ENCODE measurements around the gene DDR2.

DNA sequence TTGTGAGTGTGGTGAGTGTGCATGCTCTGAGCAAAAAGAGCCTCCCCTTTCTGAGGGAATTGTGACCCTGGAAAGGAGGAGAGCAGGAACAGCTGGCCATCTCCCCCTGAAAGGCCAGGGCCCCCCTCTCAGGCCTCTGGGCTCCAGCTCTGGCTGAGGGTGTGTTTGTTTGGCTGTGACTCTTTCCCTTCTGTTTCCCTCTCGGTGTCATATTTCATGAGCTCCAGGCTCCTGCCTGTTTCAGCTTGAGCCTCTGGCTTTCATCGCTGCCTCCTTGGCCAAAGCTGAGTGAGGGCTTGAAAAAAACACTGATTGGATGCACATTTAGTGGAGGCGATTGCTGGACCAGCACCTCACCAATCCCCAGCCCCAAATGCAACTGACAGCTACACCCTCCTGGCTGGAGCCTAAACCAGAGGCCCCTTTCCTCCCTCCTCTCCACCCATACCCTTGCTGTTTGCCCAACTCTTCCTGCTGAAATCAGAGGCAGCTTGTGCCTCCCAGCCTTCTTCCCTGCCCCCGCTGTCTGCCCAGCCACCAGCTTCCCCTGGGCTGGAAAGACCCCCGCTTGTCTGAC, 64.1 kb downstream of the DDR2 start:
- TF ChIP-seq ZFP30 (CRISPR knock-in tag; IDR thresholded peaks at IDR 0.05): no peak
- TF ChIP-seq, protein P1, sequence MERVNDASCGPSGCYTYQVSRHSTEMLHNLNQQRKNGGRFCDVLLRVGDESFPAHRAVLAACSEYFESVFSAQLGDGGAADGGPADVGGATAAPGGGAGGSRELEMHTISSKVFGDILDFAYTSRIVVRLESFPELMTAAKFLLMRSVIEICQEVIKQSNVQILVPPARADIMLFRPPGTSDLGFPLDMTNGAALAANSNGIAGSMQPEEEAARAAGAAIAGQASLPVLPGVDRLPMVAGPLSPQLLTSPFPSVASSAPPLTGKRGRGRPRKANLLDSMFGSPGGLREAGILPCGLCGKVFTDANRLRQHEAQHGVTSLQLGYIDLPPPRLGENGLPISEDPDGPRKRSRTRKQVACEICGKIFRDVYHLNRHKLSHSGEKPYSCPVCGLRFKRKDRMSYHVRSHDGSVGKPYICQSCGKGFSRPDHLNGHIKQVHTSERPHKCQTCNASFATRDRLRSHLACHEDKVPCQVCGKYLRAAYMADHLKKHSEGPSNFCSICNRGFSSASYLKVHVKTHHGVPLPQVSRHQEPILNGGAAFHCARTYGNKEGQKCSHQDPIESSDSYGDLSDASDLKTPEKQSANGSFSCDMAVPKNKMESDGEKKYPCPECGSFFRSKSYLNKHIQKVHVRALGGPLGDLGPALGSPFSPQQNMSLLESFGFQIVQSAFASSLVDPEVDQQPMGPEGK (CRISPR knock-in tag; IDR thresholded peaks at IDR 0.05; ENCODE audit: borderline replicate concordance): no peak
- no peak for TF ChIP-seq SNAI2 (CRISPR knock-in tag; IDR thresholded peaks at IDR 0.05)
- TF ChIP-seq ZNF8 (CRISPR knock-in tag; IDR thresholded peaks at IDR 0.05): no peak
- TF ChIP-seq GLIS3 (CRISPR knock-in tag; IDR thresholded peaks at IDR 0.05): no peak

Measured in SK-N-SH treated with all-trans-retinoic acid at 6 μM for 48 hours (cell line).